WTC11 (cell line): ENCODE data around the gene RGP1.

Experiments used
- MLX ChIP-seq: sonication (generic); formaldehyde crosslinking; IDR thresholded peaks from 2 replicates; pipeline ENCODE4 v1.8.1; 2023; ENCODE audit warnings: mild to moderate bottlenecking, missing genetic modification reagents, moderate library complexity
- NFATC4 ChIP-seq: fragments of 250-450 bp; sonication (Bioruptor Pico); IDR thresholded peaks from 2 replicates; pipeline ENCODE4 v1.9.0; 2021; ENCODE audit warnings: mild to moderate bottlenecking
- NFE2L1 ChIP-seq: sonication (generic); formaldehyde crosslinking; IDR thresholded peaks from 2 replicates; pipeline ENCODE4 v1.8.1; 2023; ENCODE audit warnings: missing genetic modification reagents
- NR2C2 ChIP-seq: sonication (generic); formaldehyde crosslinking; IDR thresholded peaks from 2 replicates; pipeline ENCODE4 v1.8.0; 2022; ENCODE audit warnings: mild to moderate bottlenecking, missing genetic modification reagents
- PRDM15 ChIP-seq: sonication (generic); formaldehyde crosslinking; IDR thresholded peaks from 2 replicates; pipeline ENCODE4 v1.8.0; 2022; ENCODE audit warnings: missing genetic modification reagents
- ZNF219 ChIP-seq: sonication (generic); formaldehyde crosslinking; IDR thresholded peaks from 2 replicates; pipeline ENCODE4 v1.8.0; 2023; ENCODE audit warnings: missing genetic modification reagents, mild to moderate bottlenecking, borderline replicate concordance
- TF ChIP-seq, protein P1 (sequence below): fragments of 200-600 bp; IDR thresholded peaks from 2 replicates; pipeline ENCODE4 v1.8.0; 2022; ENCODE audit warnings: antibody characterized with exemption
- TF ChIP-seq, protein P2 (sequence below): sonication (generic); formaldehyde crosslinking; IDR thresholded peaks from 2 replicates; pipeline ENCODE4 v1.8.1; 2023; ENCODE audit warnings: mild to moderate bottlenecking, moderate library complexity, missing genetic modification reagents
- TF ChIP-seq, protein P3 (sequence below): sonication (generic); formaldehyde crosslinking; conservative IDR thresholded peaks from 2 replicates; pipeline ENCODE4 v1.8.1; 2022; ENCODE audit warnings: mild to moderate bottlenecking, missing genetic modification reagents

- TF ChIP-seq NR2C2 (CRISPR knock-in tag) (no peak), PRDM15 (no peak), ZNF219 (CRISPR knock-in tag) (no peak), NFE2L1 (CRISPR knock-in tag) (no peak), NFATC4 (CRISPR knock-in tag) (no peak), MLX (CRISPR knock-in tag) (no peak)
- TF ChIP-seq, protein P1, sequence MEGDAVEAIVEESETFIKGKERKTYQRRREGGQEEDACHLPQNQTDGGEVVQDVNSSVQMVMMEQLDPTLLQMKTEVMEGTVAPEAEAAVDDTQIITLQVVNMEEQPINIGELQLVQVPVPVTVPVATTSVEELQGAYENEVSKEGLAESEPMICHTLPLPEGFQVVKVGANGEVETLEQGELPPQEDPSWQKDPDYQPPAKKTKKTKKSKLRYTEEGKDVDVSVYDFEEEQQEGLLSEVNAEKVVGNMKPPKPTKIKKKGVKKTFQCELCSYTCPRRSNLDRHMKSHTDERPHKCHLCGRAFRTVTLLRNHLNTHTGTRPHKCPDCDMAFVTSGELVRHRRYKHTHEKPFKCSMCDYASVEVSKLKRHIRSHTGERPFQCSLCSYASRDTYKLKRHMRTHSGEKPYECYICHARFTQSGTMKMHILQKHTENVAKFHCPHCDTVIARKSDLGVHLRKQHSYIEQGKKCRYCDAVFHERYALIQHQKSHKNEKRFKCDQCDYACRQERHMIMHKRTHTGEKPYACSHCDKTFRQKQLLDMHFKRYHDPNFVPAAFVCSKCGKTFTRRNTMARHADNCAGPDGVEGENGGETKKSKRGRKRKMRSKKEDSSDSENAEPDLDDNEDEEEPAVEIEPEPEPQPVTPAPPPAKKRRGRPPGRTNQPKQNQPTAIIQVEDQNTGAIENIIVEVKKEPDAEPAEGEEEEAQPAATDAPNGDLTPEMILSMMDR, result no peak
- TF ChIP-seq, protein P2, sequence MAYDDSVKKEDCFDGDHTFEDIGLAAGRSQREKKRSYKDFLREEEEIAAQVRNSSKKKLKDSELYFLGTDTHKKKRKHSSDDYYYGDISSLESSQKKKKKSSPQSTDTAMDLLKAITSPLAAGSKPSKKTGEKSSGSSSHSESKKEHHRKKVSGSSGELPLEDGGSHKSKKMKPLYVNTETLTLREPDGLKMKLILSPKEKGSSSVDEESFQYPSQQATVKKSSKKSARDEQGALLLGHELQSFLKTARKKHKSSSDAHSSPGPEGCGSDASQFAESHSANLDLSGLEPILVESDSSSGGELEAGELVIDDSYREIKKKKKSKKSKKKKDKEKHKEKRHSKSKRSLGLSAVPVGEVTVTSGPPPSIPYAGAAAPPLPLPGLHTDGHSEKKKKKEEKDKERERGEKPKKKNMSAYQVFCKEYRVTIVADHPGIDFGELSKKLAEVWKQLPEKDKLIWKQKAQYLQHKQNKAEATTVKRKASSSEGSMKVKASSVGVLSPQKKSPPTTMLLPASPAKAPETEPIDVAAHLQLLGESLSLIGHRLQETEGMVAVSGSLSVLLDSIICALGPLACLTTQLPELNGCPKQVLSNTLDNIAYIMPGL (CRISPR knock-in tag), result no peak
- TF ChIP-seq, protein P3, sequence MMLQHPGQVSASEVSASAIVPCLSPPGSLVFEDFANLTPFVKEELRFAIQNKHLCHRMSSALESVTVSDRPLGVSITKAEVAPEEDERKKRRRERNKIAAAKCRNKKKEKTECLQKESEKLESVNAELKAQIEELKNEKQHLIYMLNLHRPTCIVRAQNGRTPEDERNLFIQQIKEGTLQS, result no peak
Observed at GRCh38 chr9:35741740-35742139, 7.3 kb upstream of the RGP1 start.
